ENCODE measurements around the gene PRDM5.

GRCh38 chr4:120682981-120683380 lies 239.5 kb downstream of the PRDM5 start:
- TF ChIP-seq POLR2AphosphoS5 (IDR thresholded peaks at IDR 0.05; ENCODE audit: low read depth, low read length) (no peak), POLR2A (IDR thresholded peaks at IDR 0.05; ENCODE audit: low read depth, low read length) (no peak), TAF1 (IDR thresholded peaks at IDR 0.05; ENCODE audit: low read depth, low read length) (no peak), POU2F2 (IDR thresholded peaks at IDR 0.05; ENCODE audit: low read depth, low read length) (no peak)

Measured in GM12891 (cell line).